GM18511 (cell line): ENCODE data around the gene DIP2C.
"Not testable (repeated sequence)": the region's sequence is repeated elsewhere in the genome, so short reads cannot be mapped to it uniquely, and the experiment has no call there.

ENCODE experiments used
- ATAC-seq: cut with Tn5 transposase; IDR thresholded peaks from one replicate; pipeline ENCODE4 v1.9.1; 2021; ENCODE audit warnings: mild to moderate bottlenecking, moderate library complexity; ENCODE audit not compliant: unreplicated experiment

The DIP2C gene

DNA sequence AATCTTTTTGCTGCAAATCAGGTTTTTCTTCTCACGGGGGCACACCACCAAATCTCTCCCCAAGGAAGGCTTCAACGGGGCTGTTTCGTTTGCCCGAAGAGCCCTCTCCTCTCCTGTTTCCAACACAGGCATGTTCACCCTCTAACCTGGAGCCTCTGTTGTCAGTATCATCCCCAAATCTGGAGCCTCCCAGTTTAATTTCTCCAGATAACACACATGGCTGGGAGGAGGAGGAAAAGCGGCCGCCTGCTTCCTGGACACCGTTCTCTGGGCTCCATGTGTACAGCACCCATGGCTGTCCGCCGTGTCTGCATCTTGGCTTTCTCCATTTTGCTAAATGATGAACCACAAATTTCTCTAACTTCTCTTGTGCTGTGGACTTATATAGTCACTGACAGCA, 214.5 kb downstream of the DIP2C start:
- no peak for ATAC-seq

DNA sequence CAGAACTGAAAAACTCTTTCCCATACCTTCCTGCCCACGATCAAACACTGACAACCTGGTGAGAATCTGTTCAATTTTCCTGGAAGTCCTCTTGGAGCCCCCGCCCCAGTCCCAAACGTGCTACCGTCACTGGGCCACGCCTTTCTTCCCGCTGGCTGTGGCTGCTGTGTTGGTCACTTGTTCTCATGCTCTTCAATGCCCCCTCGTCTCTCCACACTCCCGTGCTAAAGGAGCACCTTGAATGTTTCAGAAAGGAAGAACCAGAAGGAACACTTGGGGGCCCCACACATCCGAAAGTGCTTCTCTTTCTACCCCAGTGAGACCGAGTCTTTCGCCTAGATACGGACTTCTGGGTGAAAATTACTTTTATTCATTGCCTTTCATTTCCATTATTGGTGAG, 215.1 kb downstream of the DIP2C start:
- no peak for ATAC-seq

DNA sequence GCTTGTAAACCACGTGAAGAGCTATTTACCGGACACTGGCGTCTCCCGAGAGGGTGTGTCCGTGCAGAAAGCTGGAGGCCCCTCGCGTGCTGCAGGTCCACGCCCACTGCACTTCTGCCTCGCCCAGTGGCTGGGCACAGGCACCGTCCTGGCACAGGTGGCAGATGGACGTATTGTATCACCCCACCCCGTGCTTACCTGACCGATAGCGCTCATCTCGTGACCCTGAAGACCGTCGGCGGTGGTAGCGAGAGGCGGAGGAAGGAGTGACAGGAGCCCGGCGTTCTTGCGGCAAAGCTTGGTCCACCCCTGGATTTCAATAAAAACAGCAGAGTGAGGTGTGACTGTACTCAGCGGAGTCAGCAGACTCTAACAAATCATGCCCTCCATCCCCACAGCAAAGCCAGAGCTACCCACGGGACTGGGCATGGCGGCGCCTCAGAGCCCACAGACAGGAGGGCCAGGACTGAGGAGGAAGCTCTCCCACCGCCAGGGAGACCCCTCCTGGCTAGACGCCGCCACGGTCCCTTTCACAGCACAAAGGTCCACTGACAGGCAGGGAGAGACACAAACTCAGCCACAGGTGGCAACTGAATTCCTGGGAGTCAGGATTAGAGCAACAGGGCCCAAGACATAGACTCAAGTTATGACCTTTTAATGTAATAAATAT, 217.1 kb downstream of the DIP2C start:
- ATAC-seq = no peak

DNA sequence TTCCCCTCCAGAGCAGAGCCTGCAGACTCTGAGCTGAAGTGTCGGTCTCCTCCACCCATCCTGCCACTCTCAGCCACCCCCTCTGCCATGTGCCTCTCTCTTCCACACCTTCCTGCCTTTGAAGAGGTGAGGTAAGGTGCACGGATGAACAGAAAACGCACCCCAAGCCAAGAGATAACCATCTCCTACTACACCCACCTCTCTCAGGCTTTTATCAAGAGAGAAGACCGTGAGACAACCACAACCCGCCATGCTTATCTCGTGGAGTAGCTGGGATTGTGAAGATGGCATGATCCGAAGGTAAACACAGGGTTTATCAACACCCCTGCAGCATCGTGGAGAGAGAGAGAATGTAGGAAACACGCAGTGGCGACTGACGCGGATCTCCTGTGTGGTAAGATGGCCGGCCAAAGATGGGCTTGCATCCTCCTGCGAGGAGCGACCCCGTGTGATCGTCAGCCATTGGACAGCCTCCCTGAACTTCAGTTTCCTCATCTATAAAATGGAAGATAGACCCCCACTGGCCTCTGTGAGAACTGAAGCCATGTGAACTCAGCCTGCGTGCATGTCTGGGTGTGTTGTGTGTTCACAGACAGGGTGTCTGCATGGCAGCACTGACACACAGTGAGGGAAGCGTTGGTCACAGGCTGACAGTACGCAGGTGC, 219.0 kb downstream of the DIP2C start:
- no peak for ATAC-seq

DNA sequence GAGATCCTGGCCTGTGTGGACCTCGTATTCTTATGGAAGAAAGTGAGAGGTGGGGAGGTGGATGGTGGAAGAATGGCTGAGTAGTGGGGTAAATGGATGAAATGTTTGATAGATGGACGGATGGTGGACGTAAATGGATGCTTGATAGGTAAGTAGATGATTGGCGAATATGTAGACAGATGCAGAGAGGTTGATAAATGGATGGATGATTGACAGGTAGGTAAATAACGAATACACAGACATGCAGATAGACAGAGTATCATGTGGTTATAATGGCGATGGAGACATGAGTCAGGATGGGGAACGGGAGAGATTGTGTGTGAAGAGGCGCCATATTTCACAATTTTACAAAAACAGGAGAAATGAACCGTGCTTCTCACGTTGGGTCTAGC, 219.5 kb downstream of the DIP2C start:
- no peak for ATAC-seq

DNA sequence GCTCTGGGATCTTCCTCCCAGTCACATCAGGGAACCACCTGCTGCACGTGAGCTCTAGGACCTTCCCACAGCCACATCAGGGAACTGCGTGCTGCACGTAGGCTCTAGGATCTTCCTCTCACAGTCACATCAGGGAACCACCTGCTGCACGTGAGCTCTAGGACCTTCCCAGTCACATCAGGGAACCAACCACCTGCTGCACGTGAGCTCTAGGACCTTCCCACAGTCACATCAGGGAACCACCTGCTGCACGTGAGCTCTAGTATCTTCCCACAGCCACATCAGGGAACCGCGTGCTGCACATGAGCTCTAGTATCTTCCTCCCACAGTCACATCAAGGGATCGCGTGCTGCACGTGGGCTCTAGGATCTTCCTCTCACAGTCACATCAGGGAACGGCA, 229.7 kb downstream of the DIP2C start:
- no peak for ATAC-seq

- no peak for ATAC-seq
Measured at GRCh38 chr10:458421-458851, 231.0 kb downstream of the DIP2C start.

DNA sequence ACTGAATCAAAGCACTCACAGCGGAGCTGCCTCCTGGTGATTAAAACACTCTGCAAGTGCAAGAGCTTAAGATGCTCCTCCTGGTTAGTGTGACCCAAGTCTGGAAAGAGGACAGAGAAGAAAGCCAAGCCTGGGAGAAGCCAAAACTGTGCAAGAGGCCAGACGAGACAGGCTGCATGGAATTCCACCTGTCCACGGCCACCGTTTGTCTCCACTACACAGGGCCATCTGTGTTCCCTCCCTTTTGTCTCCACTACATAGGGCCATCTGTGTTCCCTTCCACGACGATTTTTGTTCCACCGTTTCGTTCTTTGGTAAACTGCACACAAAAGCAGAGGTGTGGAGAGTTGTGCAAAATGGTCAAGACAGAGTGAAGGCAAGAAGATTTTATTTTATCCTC, 233.0 kb downstream of the DIP2C start:
- ATAC-seq = no peak

- no peak for ATAC-seq
Measured at GRCh38 chr10:454860-455259, 234.6 kb downstream of the DIP2C start.

DNA sequence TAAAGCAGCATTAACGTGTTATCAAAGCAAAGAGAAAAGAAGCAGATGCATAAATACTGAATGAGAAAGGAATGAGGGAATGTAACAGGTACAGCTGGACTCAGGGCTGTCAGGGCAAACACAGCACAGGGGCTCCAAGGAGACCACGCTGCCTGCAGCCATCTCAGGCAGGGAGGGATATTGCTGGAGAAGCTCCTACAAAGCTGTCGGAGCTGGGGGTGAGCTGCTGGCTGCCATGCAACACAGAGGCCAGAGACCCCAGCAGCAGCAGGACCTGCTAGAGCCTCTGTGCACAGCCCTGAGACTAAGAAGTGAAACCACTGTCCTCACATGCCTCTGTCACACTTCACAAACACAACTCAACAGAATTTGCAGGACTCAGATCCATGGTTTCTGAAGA, 235.8 kb downstream of the DIP2C start:
- no peak for ATAC-seq

DNA sequence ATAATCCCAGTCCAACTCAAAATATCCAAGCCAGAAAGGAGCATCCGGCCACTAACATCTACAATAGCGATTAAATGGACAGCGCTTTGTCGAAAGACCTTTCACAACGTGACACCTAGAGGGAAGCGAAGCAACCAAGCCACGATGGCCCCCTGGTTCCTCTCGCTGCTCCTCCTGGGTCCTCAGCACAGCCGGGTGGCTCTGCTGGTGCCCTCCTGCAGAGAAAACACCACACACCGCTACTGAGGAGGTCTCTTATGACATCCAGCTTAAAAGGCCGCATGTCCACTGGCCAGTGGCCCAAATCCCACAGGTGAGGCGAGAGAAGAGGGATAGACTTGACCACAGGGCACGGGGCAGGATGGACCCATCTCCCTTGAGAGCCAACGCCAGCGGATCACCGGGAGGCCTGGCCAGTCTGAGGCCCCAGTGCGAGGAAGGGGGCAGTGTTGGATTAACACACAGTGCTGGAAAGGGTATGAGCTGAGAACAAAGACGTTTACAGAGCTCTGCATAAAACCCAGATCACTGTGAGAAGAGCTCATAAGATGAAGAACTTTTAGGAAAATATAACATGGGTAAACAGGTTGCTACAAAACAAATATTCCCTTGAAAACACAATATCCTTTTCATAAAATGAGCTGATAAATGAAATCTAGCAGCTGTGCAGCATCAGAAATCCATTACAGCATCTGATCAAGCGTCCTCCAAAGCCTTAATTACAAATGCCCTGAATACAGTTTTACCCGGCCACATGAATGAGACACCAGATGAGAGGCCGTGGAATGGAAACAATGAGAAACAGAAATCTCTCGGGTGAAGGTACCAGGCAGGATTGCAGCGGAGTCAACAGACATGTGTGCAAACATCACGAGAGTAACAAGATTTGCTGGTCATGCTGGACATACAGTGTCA, 236.7 kb downstream of the DIP2C start:
- no peak for ATAC-seq

GRCh38 chr10:451856-452255, 237.6 kb downstream of the DIP2C start:
- ATAC-seq = no peak

DNA sequence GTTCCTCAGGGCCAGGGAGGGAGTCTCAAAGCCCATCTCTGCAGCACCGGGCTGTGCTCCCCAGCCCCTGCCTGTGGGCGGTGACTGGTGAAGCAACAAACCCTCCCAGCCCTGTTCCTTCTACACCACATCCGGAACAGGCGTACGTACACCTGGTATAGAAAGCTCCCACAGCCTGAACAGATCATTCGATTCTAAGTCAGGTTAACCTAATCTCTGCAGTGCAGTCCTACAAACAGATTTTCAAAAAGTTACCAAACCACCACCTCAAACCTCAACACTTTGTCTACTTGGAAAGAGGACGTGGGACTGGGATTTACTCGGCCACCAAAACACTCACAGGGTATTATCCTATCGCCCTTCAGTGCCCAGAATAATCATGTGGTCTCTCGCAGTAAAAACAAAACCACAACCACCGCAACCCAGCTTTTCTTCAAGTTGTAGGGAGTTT, 238.4 kb downstream of the DIP2C start:
- peak; percentile 98 for ATAC-seq

DNA sequence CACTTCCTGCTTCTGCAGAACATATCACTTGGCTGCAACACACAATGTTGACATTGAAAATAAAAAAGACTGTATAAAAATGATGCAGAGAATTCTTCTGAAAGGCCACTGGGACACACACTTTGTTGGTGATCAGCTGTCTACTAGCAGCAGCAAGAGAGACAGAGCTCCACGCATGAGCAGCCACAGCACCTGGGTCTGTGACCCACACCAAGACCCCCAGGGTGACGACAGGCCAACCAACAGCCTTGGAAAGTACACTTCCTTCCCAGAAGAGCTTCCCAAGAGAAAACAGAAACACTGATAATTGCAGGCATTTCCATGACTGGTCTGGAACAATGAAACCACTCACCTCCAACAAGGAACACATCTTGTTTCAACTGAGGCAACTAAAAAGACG, 239.0 kb downstream of the DIP2C start:
- ATAC-seq = peak; percentile 9

- not testable (repeated sequence) for ATAC-seq
Measured at GRCh38 chr10:449331-449730, 240.1 kb downstream of the DIP2C start.

- no peak for ATAC-seq
Measured at GRCh38 chr10:443459-443858, 246.0 kb downstream of the DIP2C start.

DNA sequence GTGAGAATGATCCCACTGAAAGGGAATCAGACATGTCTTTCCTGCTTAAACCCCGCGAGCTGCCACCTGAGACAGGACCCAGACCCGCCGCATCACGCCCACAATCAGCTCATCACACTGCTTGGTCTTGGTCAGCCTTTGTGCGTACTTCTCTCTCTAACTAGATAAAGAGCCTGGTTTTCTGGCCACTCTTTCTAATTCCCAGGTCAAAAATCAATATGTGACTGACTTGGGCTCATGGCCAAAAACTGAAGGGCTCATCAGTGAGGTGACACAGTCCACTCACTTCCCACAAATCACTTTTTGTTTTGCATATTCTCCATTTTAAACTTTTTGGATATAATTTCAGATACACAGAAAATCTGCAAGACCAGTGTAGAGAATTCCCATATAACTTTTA, 247.3 kb downstream of the DIP2C start:
- ATAC-seq = no peak

- no peak for ATAC-seq
Measured at GRCh38 chr10:441659-442058, 247.8 kb downstream of the DIP2C start.

DNA sequence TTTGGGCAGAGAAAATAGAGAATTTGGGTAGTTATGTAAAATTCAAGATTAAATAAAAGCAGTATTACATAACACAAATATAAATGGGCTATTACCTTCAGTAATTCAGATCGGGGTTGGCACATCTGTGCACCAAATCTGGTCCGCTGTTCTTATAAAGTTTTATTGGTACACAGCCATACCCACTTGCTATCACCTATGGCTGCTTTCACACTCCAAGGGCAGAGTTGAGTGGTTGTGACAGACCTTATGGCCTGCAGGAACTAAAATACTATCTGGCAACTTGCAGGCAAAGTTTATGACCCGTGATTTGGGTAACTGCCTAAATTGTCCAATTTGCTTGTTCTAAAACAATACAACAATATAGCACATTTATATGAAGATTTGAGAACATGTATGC, 249.3 kb downstream of the DIP2C start:
- ATAC-seq = no peak

- no peak for ATAC-seq
Measured at GRCh38 chr10:437698-438490, 251.6 kb downstream of the DIP2C start.
